ENCODE measurements around the gene BBOX1. TPM values are rescaled to one million over a fixed set of nuclear protein-coding genes. Genes with fewer than 3 reads are reported as not detected.
"Not testable (repeated sequence)": the region's sequence is repeated elsewhere in the genome, so short reads cannot be mapped to it uniquely, and the experiment has no call there.

The BBOX1 gene
- total RNA-seq, 4 donors from 2014 or later, result 13.3 to 45.1 (median 28.5) TPM

DNA sequence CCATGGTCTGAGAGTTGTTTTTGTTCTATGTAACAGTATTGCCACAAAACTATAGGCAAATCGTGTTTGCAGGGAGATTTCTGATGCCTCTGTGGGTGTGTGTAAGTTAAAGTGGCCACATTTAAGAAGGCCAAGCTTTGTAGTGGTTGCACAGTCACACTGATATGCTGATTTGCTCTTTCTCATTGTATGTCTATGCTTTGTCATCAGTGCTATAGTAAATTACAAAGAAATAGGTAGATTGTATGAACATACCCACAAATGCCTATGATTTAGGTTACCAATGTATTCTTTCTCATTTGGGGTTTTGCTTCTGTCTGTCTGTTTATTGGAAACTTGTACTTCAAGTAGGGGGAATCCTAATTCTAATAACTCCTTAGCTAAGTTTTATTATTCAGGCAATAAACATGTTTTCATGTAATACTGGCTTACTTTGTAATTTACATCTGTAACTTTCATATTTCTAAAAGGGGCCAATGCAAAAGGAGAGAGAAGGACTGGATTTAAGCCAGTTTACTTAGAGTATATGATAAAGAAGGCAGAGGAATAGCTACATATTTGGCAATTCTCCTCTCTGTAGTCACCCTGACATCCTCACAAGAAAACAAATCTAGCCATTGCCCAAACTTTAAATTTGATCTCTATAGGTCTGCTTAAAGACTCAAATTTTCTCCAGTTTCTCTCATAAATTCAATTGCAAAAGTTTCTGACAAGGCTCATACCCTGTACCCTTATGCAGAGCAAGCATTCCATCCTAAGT, 44.7 kb upstream of the BBOX1 start:
- TF ChIP-seq POLR2A (IDR thresholded peaks at IDR 0.05), result no peak
- TF ChIP-seq, protein P1, sequence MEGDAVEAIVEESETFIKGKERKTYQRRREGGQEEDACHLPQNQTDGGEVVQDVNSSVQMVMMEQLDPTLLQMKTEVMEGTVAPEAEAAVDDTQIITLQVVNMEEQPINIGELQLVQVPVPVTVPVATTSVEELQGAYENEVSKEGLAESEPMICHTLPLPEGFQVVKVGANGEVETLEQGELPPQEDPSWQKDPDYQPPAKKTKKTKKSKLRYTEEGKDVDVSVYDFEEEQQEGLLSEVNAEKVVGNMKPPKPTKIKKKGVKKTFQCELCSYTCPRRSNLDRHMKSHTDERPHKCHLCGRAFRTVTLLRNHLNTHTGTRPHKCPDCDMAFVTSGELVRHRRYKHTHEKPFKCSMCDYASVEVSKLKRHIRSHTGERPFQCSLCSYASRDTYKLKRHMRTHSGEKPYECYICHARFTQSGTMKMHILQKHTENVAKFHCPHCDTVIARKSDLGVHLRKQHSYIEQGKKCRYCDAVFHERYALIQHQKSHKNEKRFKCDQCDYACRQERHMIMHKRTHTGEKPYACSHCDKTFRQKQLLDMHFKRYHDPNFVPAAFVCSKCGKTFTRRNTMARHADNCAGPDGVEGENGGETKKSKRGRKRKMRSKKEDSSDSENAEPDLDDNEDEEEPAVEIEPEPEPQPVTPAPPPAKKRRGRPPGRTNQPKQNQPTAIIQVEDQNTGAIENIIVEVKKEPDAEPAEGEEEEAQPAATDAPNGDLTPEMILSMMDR (IDR thresholded peaks at IDR 0.05), result no peak
- peaks cover 5 to 6% of the 10 kb centered on the region in 2 donors for H3K4me1 ChIP-seq
- WGBS, 2 donors, result 54 to 59% methylated on average over 1 of the region's 1 CpG
- intact Hi-C loops (cut with DNase I), result no loop called here
- no peaks in the 10 kb centered on the region for H3K27me3 ChIP-seq
- no peaks in the 10 kb centered on the region for H3K36me3 ChIP-seq
- H3K9me3 ChIP-seq, result no peaks in the 10 kb centered on the region
- DNase-seq, result no peak
- H3K4me3 ChIP-seq (replicated peaks in 1 of 3), result no peak overlapping the region
- peak overlapping the region in 1 of 3 donors; percentile 8 for H3K27ac ChIP-seq

DNA sequence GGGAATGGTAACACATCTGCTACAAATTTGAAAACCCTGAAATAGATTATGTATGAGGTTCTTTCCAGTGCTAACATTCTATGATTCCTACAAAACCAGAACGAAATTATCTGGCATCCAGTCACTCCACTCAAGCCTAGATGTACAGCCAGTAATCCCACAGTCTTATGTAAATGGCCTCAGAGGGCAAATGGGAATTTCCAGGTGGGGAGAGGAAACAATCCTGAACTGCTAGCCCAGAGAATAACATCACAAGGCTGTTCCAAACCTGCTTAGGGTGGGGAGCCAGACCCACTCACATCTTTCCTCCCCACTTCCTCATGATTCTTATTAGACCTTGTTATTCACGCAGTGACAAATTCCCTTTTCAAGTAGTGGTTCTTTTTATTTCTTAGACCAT, 43.2 kb upstream of the BBOX1 start:
- Histone ChIP-seq H3K4me1 (peaks cover 5 to 6% of the 10 kb centered on the region in 2 donors), H3K36me3 (no peaks in the 10 kb centered on the region), H3K4me3 (replicated peaks in 1 of 3) (no peak overlapping the region), H3K9me3 (no peaks in the 10 kb centered on the region), H3K27me3 (no peaks in the 10 kb centered on the region), H3K27ac (no peak overlapping the region)
- no peak for TF ChIP-seq POLR2A (IDR thresholded peaks at IDR 0.05)
- TF ChIP-seq, protein P1 (IDR thresholded peaks at IDR 0.05), result no peak
- no peak for DNase-seq
- intact Hi-C loops (cut with DNase I), result no loop called here
- 63 to 78% methylated on average over 2 of the region's 2 CpGs for WGBS, 2 donors

DNA sequence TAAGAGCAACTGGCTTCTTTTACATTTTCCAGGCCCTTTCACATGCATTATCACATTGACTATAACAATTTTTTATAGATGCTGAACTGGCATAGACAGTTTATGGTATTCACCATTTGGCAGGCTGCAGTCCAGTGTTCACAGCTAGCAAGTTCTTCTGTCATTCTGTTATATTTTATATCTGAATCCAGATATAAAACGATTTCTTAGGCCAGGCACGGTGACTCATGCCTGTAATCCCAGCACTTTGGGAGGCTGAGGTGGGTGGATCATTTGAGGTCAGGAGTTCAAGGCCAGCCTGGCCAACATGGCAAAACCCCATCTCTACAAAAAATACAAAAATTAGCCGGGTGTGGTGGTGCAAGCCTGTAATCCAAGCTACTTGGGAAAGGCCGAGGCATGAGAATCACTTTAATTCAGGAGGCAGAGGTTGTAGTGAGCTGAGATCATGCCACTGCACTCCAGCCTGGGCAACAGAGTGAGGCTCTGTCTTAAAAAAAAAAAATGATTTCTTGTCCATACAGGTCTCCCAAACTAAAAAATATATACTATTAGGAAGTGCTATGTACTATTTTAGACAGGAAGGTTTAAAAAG, 39.4 kb upstream of the BBOX1 start:
- intact Hi-C loops (cut with DNase I); H3K4me1 ChIP-seq; H3K9me3 ChIP-seq; H3K27ac ChIP-seq; DNase-seq; H3K27me3 ChIP-seq; H3K36me3 ChIP-seq; H3K4me3 ChIP-seq (replicated peaks in 1 of 3): not testable (repeated sequence)
- 74 to 82% methylated on average over 4 of the region's 4 CpGs for WGBS, 2 donors

DNA sequence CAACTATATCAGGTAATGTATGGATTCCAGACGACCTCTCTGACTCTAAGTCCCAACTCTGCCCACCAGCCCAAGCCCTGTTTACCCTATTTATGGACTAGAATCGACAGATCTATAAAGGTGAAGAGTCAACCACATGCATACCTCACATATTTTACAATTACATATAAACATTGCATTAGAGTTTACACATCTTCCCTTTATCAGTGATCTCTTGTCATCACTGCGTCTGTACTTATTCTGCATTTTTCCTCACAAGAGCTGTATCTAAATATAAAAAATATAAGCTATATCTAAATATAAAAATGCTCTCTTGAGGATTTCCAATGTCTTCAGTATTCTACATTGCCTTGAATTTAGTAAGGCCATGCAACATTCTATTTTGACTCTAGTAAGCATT, 38.2 kb upstream of the BBOX1 start:
- no peak for DNase-seq
- Histone ChIP-seq H3K4me3 (replicated peaks in 1 of 3) (no peak overlapping the region), H3K36me3 (no peaks in the 10 kb centered on the region), H3K4me1 (no peaks in the 10 kb centered on the region), H3K9me3 (no peaks in the 10 kb centered on the region), H3K27me3 (no peaks in the 10 kb centered on the region), H3K27ac (no peak overlapping the region)
- TF ChIP-seq, protein P1 (IDR thresholded peaks at IDR 0.05), result no peak
- no peak for TF ChIP-seq POLR2A (IDR thresholded peaks at IDR 0.05)
- 71 to 73% methylated on average over 3 of the region's 3 CpGs for WGBS, 2 donors
- intact Hi-C loops (cut with DNase I), result no loop called here

DNA sequence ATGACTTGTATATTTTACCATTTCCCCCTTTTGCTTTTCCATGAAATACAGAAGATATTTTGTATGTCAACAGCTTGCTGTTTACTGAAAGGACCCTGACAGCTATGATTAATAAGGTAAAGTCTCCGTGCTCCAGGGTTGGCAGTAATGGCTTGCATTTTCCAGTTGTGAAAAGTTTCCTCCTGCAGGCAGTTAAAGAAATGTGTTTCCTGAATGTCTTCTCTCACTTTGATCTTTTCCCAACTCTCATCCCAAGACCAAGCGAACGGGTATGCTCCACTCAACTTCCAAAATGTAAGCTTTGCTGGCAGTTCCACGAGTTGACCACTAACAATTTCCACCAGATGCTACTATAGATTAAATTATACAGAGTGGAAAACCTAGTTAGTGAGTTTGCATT, 37.8 kb upstream of the BBOX1 start:
- WGBS, 2 donors, result 76% methylated on average over 4 of the region's 4 CpGs
- Histone ChIP-seq H3K4me1 (no peaks in the 10 kb centered on the region), H3K27me3 (no peaks in the 10 kb centered on the region), H3K4me3 (replicated peaks in 1 of 3) (no peak overlapping the region), H3K27ac (no peak overlapping the region), H3K9me3 (no peaks in the 10 kb centered on the region), H3K36me3 (no peaks in the 10 kb centered on the region)
- no peak for DNase-seq
- intact Hi-C loops (cut with DNase I), result no loop called here
- TF ChIP-seq POLR2A (IDR thresholded peaks at IDR 0.05), result no peak

DNA sequence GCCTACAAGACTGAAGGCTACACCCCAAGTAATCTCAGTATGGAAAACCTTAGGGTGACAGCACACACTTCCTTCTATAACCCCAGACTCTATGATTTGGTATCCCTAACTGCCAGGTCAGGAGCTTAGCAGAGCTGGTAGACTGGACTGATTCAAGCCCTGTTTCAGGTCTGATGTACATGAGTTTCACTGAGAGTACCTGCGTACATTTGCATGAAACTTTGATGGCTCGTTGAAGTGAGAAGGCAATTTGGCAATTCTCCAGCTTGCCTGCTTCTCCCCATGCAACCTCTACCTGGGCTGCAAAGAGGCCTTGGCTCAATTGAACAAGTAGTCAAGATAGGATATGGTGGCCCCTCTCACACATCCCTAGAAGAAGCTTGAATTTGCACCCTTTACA, 36.5 kb upstream of the BBOX1 start:
- H3K36me3 ChIP-seq, result no peaks in the 10 kb centered on the region
- 70 to 84% methylated on average over 2 of the region's 2 CpGs for WGBS, 2 donors
- TF ChIP-seq, protein P1 (IDR thresholded peaks at IDR 0.05), result no peak
- TF ChIP-seq POLR2A (IDR thresholded peaks at IDR 0.05), result no peak
- H3K9me3 ChIP-seq, result no peaks in the 10 kb centered on the region
- no peak overlapping the region for H3K4me3 ChIP-seq (replicated peaks in 1 of 3)
- intact Hi-C loops (cut with DNase I), result no loop called here
- H3K27me3 ChIP-seq, result no peaks in the 10 kb centered on the region
- no peak for DNase-seq
- H3K4me1 ChIP-seq, result no peaks in the 10 kb centered on the region
- H3K27ac ChIP-seq, result no peak overlapping the region

Measured in thyroid gland (tissue), 4 donors.